Activated CD8-positive, alpha-beta memory T cell treated with anti-CD3 and anti-CD28 coated beads, Interleukin-2, amount 10 ng/mL, durations not matched to agents 7 days and 5 days (primary cell): Measurements from ENCODE around the gene SLIT3. TPM values are rescaled to one million over a fixed set of nuclear protein-coding genes. Genes with fewer than 3 reads are reported as not detected.
"Not testable (repeated sequence)": the region's sequence is repeated elsewhere in the genome, so short reads cannot be mapped to it uniquely, and the experiment has no call there.

Experiments used
- ATAC-seq: fragments of 150-1000 bp; cut with Tn5 transposase; one replicate; pipeline ENCODE4 v1.10.0; 2021; ENCODE audit warnings: moderate library complexity
- CTCF ChIA-PET: fragments of 350-600 bp; sonication (Branson Sonifier 250); formaldehyde crosslinking; loops from one replicate; lab custom pipeline; 2021; ENCODE audit warnings: antibody characterized with exemption; lab: Charles Lee
- DNase-seq: peaks from one replicate; pipeline ENCODE4 v3.0.0-alpha.2; 2020
- H3K27ac Mint-ChIP-seq: one replicate; pipeline ENCODE4 v1.8.0; 2021; ENCODE audit warnings: mild to moderate bottlenecking, mixed read lengths
- H3K27me3 Mint-ChIP-seq: one replicate; pipeline ENCODE4 v1.8.0; 2021; ENCODE audit warnings: mixed read lengths
- H3K36me3 Mint-ChIP-seq: one replicate; pipeline ENCODE4 v1.8.0; 2021; ENCODE audit warnings: mild to moderate bottlenecking, mixed read lengths
- H3K4me1 Mint-ChIP-seq: one replicate; pipeline ENCODE4 v1.8.0; 2021; ENCODE audit warnings: mixed read lengths
- H3K4me3 Mint-ChIP-seq: one replicate; pipeline ENCODE4 v1.8.0; 2021; ENCODE audit warnings: mild to moderate bottlenecking, moderate library complexity, mixed read lengths
- H3K9me3 Mint-ChIP-seq: one replicate; pipeline ENCODE4 v1.8.0; 2022; ENCODE audit warnings: low read depth, mixed read lengths
- total RNA-seq, 2 experiments: library from RNA; stranded (reverse); gene quantifications; one replicate each; pipeline ENCODE4 v1.2.3, GENCODE V29; 2021

SLIT3 gene
- total RNA-seq, 2 experiments from 2014 or later: 0.09 TPM; not detected in 1

- ATAC-seq (no peak), DNase-seq (no peak)
- Mint-ChIP-seq H3K4me1 (no peaks in the 10 kb centered on the region), H3K4me3 (no peak overlapping the region), H3K27ac (no peak overlapping the region), H3K27me3 (peaks cover 10% of the 10 kb centered on the region), H3K36me3 (peaks cover 2% of the 10 kb centered on the region), H3K9me3 (peaks cover 3% of the 10 kb centered on the region)
- CTCF ChIA-PET: interaction anchor here (0.6 kb wide), 1 partner anchor 38 kb away, joined by 3 read pairs; no protein-coding TSS in a partner anchor
Observed at GRCh38 chr5:168648576-168648975, 652.4 kb downstream of the SLIT3 start.

- CTCF ChIA-PET: no interaction called here
- ATAC-seq: no peak
- H3K9me3 Mint-ChIP-seq: peaks cover 3% of the 10 kb centered on the region
- no peak for DNase-seq
- H3K27ac Mint-ChIP-seq: no peak overlapping the region
- H3K4me3 Mint-ChIP-seq: no peak overlapping the region
- peaks cover 10% of the 10 kb centered on the region for H3K27me3 Mint-ChIP-seq
- peaks cover 2% of the 10 kb centered on the region for H3K36me3 Mint-ChIP-seq
- H3K4me1 Mint-ChIP-seq: no peaks in the 10 kb centered on the region
Observed at GRCh38 chr5:168648016-168648415, 652.9 kb downstream of the SLIT3 start.

- Mint-ChIP-seq H3K36me3 (peaks cover 2% of the 10 kb centered on the region), H3K4me1 (no peaks in the 10 kb centered on the region), H3K9me3 (peaks cover 3% of the 10 kb centered on the region), H3K27me3 (peaks cover 6% of the 10 kb centered on the region), H3K4me3 (no peak overlapping the region), H3K27ac (no peak overlapping the region)
- ATAC-seq (no peak), DNase-seq (no peak)
- CTCF ChIA-PET: no interaction called here
Observed at GRCh38 chr5:168647083-168647482, 653.9 kb downstream of the SLIT3 start.

- no peak for ATAC-seq
- H3K4me3 Mint-ChIP-seq: no peak overlapping the region
- DNase-seq: no peak
- H3K9me3 Mint-ChIP-seq: peaks cover 3% of the 10 kb centered on the region
- peaks cover 2% of the 10 kb centered on the region for H3K27me3 Mint-ChIP-seq
- H3K27ac Mint-ChIP-seq: no peak overlapping the region
- peaks cover 2% of the 10 kb centered on the region for H3K36me3 Mint-ChIP-seq
- CTCF ChIA-PET: no interaction called here
- no peaks in the 10 kb centered on the region for H3K4me1 Mint-ChIP-seq
Observed at GRCh38 chr5:168646335-168646734, 654.6 kb downstream of the SLIT3 start.

- H3K4me3 Mint-ChIP-seq: no peak overlapping the region
- CTCF ChIA-PET: no interaction called here
- H3K36me3 Mint-ChIP-seq: peaks cover 2% of the 10 kb centered on the region
- H3K4me1 Mint-ChIP-seq: no peaks in the 10 kb centered on the region
- ATAC-seq (no peak), DNase-seq (no peak)
- peaks cover 3% of the 10 kb centered on the region for H3K9me3 Mint-ChIP-seq
- peaks cover 2% of the 10 kb centered on the region for H3K27me3 Mint-ChIP-seq
- no peak overlapping the region for H3K27ac Mint-ChIP-seq
Observed at GRCh38 chr5:168645195-168645594, 655.7 kb downstream of the SLIT3 start.

- H3K27ac Mint-ChIP-seq: no peak overlapping the region
Observed at GRCh38 chr5:168642019-168642418, 658.9 kb downstream of the SLIT3 start.

GRCh38 chr5:168638846-168639245, 662.1 kb downstream of the SLIT3 start:
- H3K4me3 Mint-ChIP-seq, H3K36me3 Mint-ChIP-seq, H3K9me3 Mint-ChIP-seq, DNase-seq, ATAC-seq, CTCF ChIA-PET, H3K4me1 Mint-ChIP-seq, H3K27ac Mint-ChIP-seq, H3K27me3 Mint-ChIP-seq: not testable (repeated sequence)

More at GRCh38 chr5:168642019-168642418, 658.9 kb downstream of the SLIT3 start:
- DNase-seq: no peak
- CTCF ChIA-PET: no interaction called here
- H3K4me1 Mint-ChIP-seq: no peaks in the 10 kb centered on the region
- no peak for ATAC-seq
- peaks cover 2% of the 10 kb centered on the region for H3K36me3 Mint-ChIP-seq
- H3K27me3 Mint-ChIP-seq: no peaks in the 10 kb centered on the region
- H3K4me3 Mint-ChIP-seq: no peak overlapping the region
- H3K9me3 Mint-ChIP-seq: peaks cover 3% of the 10 kb centered on the region

- ATAC-seq: no peak
- no peaks in the 10 kb centered on the region for H3K9me3 Mint-ChIP-seq
- CTCF ChIA-PET: no interaction called here
- H3K27ac Mint-ChIP-seq: no peak overlapping the region
- peaks cover 15% of the 10 kb centered on the region for H3K27me3 Mint-ChIP-seq
- DNase-seq: no peak
- H3K4me3 Mint-ChIP-seq: no peak overlapping the region
- no peaks in the 10 kb centered on the region for H3K4me1 Mint-ChIP-seq
- H3K36me3 Mint-ChIP-seq: no peaks in the 10 kb centered on the region
Observed at GRCh38 chr5:168637793-168638192, 663.1 kb downstream of the SLIT3 start.

- H3K36me3 Mint-ChIP-seq: no peaks in the 10 kb centered on the region
- no peak overlapping the region for H3K27ac Mint-ChIP-seq
- CTCF ChIA-PET: no interaction called here
- H3K4me3 Mint-ChIP-seq: no peak overlapping the region
- H3K4me1 Mint-ChIP-seq: no peaks in the 10 kb centered on the region
- no peak for DNase-seq
- ATAC-seq: no peak
- no peaks in the 10 kb centered on the region for H3K9me3 Mint-ChIP-seq
- H3K27me3 Mint-ChIP-seq: peaks cover 19% of the 10 kb centered on the region
Observed at GRCh38 chr5:168637281-168637680, 663.7 kb downstream of the SLIT3 start.

GRCh38 chr5:168630958-168631357, 670.0 kb downstream of the SLIT3 start:
- CTCF ChIA-PET, H3K4me3 Mint-ChIP-seq, ATAC-seq, H3K27ac Mint-ChIP-seq, H3K36me3 Mint-ChIP-seq, DNase-seq, H3K4me1 Mint-ChIP-seq, H3K9me3 Mint-ChIP-seq: not testable (repeated sequence)
- H3K27me3 Mint-ChIP-seq: peaks cover 39% of the 10 kb centered on the region

- no peaks in the 10 kb centered on the region for H3K9me3 Mint-ChIP-seq
- no peak overlapping the region for H3K4me3 Mint-ChIP-seq
- CTCF ChIA-PET: no interaction called here
- no peaks in the 10 kb centered on the region for H3K4me1 Mint-ChIP-seq
- DNase-seq: no peak
- peaks cover 11% of the 10 kb centered on the region for H3K27me3 Mint-ChIP-seq
- H3K27ac Mint-ChIP-seq: no peak overlapping the region
- H3K36me3 Mint-ChIP-seq: no peaks in the 10 kb centered on the region
- ATAC-seq: no peak
Observed at GRCh38 chr5:168624850-168625364, 676.0 kb downstream of the SLIT3 start.

GRCh38 chr5:168620807-168621206, 680.1 kb downstream of the SLIT3 start:
- ATAC-seq (no peak), DNase-seq (no peak)
- Mint-ChIP-seq H3K4me3 (no peak overlapping the region), H3K36me3 (no peaks in the 10 kb centered on the region), H3K27me3 (no peaks in the 10 kb centered on the region), H3K4me1 (no peaks in the 10 kb centered on the region), H3K9me3 (no peaks in the 10 kb centered on the region), H3K27ac (no peak overlapping the region)
- CTCF ChIA-PET: no interaction called here

GRCh38 chr5:168614661-168615060, 686.3 kb downstream of the SLIT3 start:
- Mint-ChIP-seq H3K27me3 (no peaks in the 10 kb centered on the region), H3K27ac (no peak overlapping the region), H3K4me1 (peaks cover 4% of the 10 kb centered on the region), H3K9me3 (no peaks in the 10 kb centered on the region), H3K36me3 (no peaks in the 10 kb centered on the region), H3K4me3 (no peak overlapping the region)
- CTCF ChIA-PET: no interaction called here
- DNase-seq: no peak
- ATAC-seq: no peak

GRCh38 chr5:168613996-168614395, 686.9 kb downstream of the SLIT3 start:
- H3K27ac Mint-ChIP-seq: no peak overlapping the region

GRCh38 chr5:168613396-168613795, 687.5 kb downstream of the SLIT3 start:
- DNase-seq (no peak), ATAC-seq (no peak)
- Mint-ChIP-seq H3K27ac (no peak overlapping the region), H3K27me3 (no peaks in the 10 kb centered on the region), H3K4me1 (peaks cover 10% of the 10 kb centered on the region), H3K9me3 (no peaks in the 10 kb centered on the region), H3K36me3 (no peaks in the 10 kb centered on the region), H3K4me3 (no peak overlapping the region)
- CTCF ChIA-PET: no interaction called here

More at GRCh38 chr5:168613996-168614395, 686.9 kb downstream of the SLIT3 start:
- CTCF ChIA-PET: no interaction called here
- Mint-ChIP-seq H3K9me3 (no peaks in the 10 kb centered on the region), H3K27me3 (no peaks in the 10 kb centered on the region), H3K36me3 (no peaks in the 10 kb centered on the region), H3K4me3 (no peak overlapping the region), H3K4me1 (peaks cover 4% of the 10 kb centered on the region)
- ATAC-seq: no peak
- DNase-seq: no peak
